IMR-90 (cell line): ENCODE results near the gene AKT2. TPM values are rescaled to one million over a fixed set of nuclear protein-coding genes. Genes with fewer than 3 reads are reported as not detected.

Experiments
- ATAC-seq: fragments of 200-7000 bp; cut with Tn5 transposase; 2 replicates; pipeline ENCODE4 v1.9.1; 2020; ENCODE audit warnings: low read depth, mild to moderate bottlenecking, moderate library complexity
- BruUV-seq: library from RNA; stranded (reverse); fragments of 400-500 nt; replicated peaks from 2 replicates; lab custom pipeline; 2021; lab: Mats Ljungman, UMichigan
- CTCF ChIA-PET: fragments of 300-600 bp; formaldehyde crosslinking; extraction: SDS; loops from one replicate; lab custom pipeline; 2021; ENCODE audit warnings: antibody characterized with exemption; lab: Yijun Ruan, JAX
- POLR2A ChIA-PET: fragments of 300-600 bp; sonication (Branson Sonifier 250); formaldehyde crosslinking; loops from one replicate; lab custom pipeline; 2022; ENCODE audit warnings: antibody characterized with exemption; ENCODE audit not compliant: unreplicated experiment; lab: Charles Lee
- DNase-seq: peaks from one replicate; pipeline ENCODE4 v3.0.0; 2013
- H2AFZ ChIP-seq: replicated peaks from 2 replicates; pipeline ENCODE3; 2013; ENCODE audit warnings: low read length, mild to moderate bottlenecking; ENCODE audit not compliant: poor library complexity
- H2AK5ac ChIP-seq: 2 replicates; pipeline ENCODE4 v1.6.1; 2013; ENCODE audit warnings: low read depth, low read length, inconsistent platforms
- H2AK9ac ChIP-seq: replicated peaks from 2 replicates; pipeline ENCODE3; 2013; ENCODE audit warnings: mild to moderate bottlenecking, low read depth, low read length, moderate library complexity; ENCODE audit not compliant: poor library complexity
- H2BK120ac ChIP-seq: 2 replicates; pipeline ENCODE4 v1.6.1; 2013; ENCODE audit warnings: low read depth, low read length, inconsistent platforms
- H2BK15ac ChIP-seq: 3 replicates; pipeline ENCODE4 v1.6.1; 2013; ENCODE audit warnings: low read depth, low read length, inconsistent platforms
- H2BK20ac ChIP-seq: 2 replicates; pipeline ENCODE4 v1.6.1; 2013; ENCODE audit warnings: low read depth, mild to moderate bottlenecking, inconsistent platforms, low read length, moderate library complexity
- H2BK5ac ChIP-seq: 2 replicates; pipeline ENCODE4 v1.6.1; 2013; ENCODE audit warnings: mild to moderate bottlenecking, low read depth, low read length, inconsistent platforms; ENCODE audit not compliant: poor library complexity, severe bottlenecking
- H3K14ac ChIP-seq: replicated peaks from 2 replicates; pipeline ENCODE4 v1.6.1; 2013; ENCODE audit warnings: low read depth, low read length, inconsistent platforms
- H3K18ac ChIP-seq: 2 replicates; pipeline ENCODE4 v1.6.1; 2013; ENCODE audit warnings: low read depth, low read length, control low read depth
- H3K23ac ChIP-seq: 2 replicates; pipeline ENCODE4 v1.6.1; 2013; ENCODE audit warnings: low read depth, low read length, inconsistent platforms
- H3K27ac ChIP-seq: 2 replicates; pipeline ENCODE4 v1.5.1; 2013; ENCODE audit warnings: mild to moderate bottlenecking, control low read depth, low read length; ENCODE audit not compliant: insufficient read depth
- H3K27me3 ChIP-seq: 2 replicates; pipeline ENCODE4 v1.6.1; 2013; ENCODE audit warnings: low read length; ENCODE audit not compliant: control insufficient read depth, insufficient read depth
- H3K36me3 ChIP-seq: 2 replicates; pipeline ENCODE4 v1.6.1; 2013; ENCODE audit warnings: low read length, mixed read lengths; ENCODE audit not compliant: control insufficient read depth, insufficient read depth
- H3K4ac ChIP-seq: 2 replicates; pipeline ENCODE4 v1.6.1; 2013; ENCODE audit warnings: low read depth, low read length, inconsistent platforms
- H3K4me1 ChIP-seq: 2 replicates; pipeline ENCODE4 v1.6.1; 2013; ENCODE audit warnings: low read length, mixed read lengths; ENCODE audit not compliant: control insufficient read depth, insufficient read depth
- H3K4me2 ChIP-seq: 2 replicates; pipeline ENCODE4 v1.6.1; 2013; ENCODE audit warnings: low read depth, mild to moderate bottlenecking, control low read depth, low read length, moderate library complexity
- H3K4me3 ChIP-seq: 2 replicates; pipeline ENCODE4 v1.5.1; 2013; ENCODE audit warnings: low read depth, mild to moderate bottlenecking, control low read depth, low read length, moderate library complexity; ENCODE audit not compliant: insufficient read depth
- H3K56ac ChIP-seq: 2 replicates; pipeline ENCODE4 v1.6.1; 2013; ENCODE audit warnings: low read length, inconsistent platforms; ENCODE audit not compliant: insufficient read depth; ENCODE audit errors: extremely low read depth
- H3K79me1 ChIP-seq, 2 experiments: 2 replicates each; pipeline ENCODE4 v1.6.1; 2013; ENCODE audit warnings: low read length in 2 of 2, inconsistent platforms in 1 of 2, low read depth in 1 of 2
- H3K9ac ChIP-seq: 2 replicates; pipeline ENCODE4 v1.6.1; 2013; ENCODE audit warnings: low read depth, low read length, control low read depth
- H3K9me1 ChIP-seq: 2 replicates; pipeline ENCODE4 v1.6.1; 2013; ENCODE audit warnings: low read length, inconsistent platforms; ENCODE audit not compliant: insufficient read depth
- H3K9me3 ChIP-seq: 2 replicates; pipeline ENCODE4 v1.6.1; 2013; ENCODE audit warnings: low read length; ENCODE audit not compliant: control insufficient read depth, insufficient read depth
- H4K20me1 ChIP-seq: 2 replicates; pipeline ENCODE4 v1.6.1; 2013; ENCODE audit warnings: low read length, inconsistent platforms; ENCODE audit not compliant: insufficient read depth
- H4K5ac ChIP-seq: 2 replicates; pipeline ENCODE4 v1.6.1; 2013; ENCODE audit warnings: mild to moderate bottlenecking, low read depth, low read length, control low read depth
- H4K8ac ChIP-seq, 2 experiments: 2 replicates each; pipeline ENCODE4 v1.6.1; 2013; ENCODE audit warnings: low read depth in 2 of 2, low read length in 2 of 2, control low read depth in 1 of 2, inconsistent platforms in 1 of 2
- H4K91ac ChIP-seq: 2 replicates; pipeline ENCODE4 v1.6.1; 2013; ENCODE audit warnings: low read depth, low read length, inconsistent platforms; ENCODE audit not compliant: insufficient read depth
- BHLHE40 ChIP-seq: fragments of 150-350 bp; IDR thresholded peaks from 2 replicates; pipeline ENCODE4 v1.6.1; 2016; ENCODE audit warnings: mild to moderate bottlenecking, low read depth, low read length
- CEBPB ChIP-seq: IDR thresholded peaks from 2 replicates; pipeline ENCODE4 v1.6.1; 2012; ENCODE audit warnings: low read depth, low read length, improper control_type of control experiment
- CHD1 ChIP-seq: IDR thresholded peaks from 2 replicates; pipeline ENCODE4 v1.6.1; 2012; ENCODE audit warnings: low read depth, low read length, improper control_type of control experiment
- CTCF ChIP-seq: conservative IDR thresholded peaks from 2 replicates; pipeline ENCODE4 v1.5.1; 2012; ENCODE audit warnings: mild to moderate bottlenecking, low read depth, low read length, improper control_type of control experiment
- ELK1 ChIP-seq: fragments of 150-350 bp; IDR thresholded peaks from 2 replicates; pipeline ENCODE4 v1.6.1; 2016; ENCODE audit warnings: low read depth, mild to moderate bottlenecking, low read length, moderate library complexity, borderline replicate concordance
- FOS ChIP-seq: fragments of 150-350 bp; IDR thresholded peaks from 2 replicates; pipeline ENCODE4 v1.6.1; 2016; ENCODE audit warnings: low read depth, low read length
- MAFK ChIP-seq: IDR thresholded peaks from 2 replicates; pipeline ENCODE4 v1.6.1; 2012; ENCODE audit warnings: low read depth, low read length, improper control_type of control experiment
- MAZ ChIP-seq: IDR thresholded peaks from 2 replicates; pipeline ENCODE4 v1.6.1; 2012; ENCODE audit warnings: low read depth, mild to moderate bottlenecking, low read length, improper control_type of control experiment, moderate library complexity, borderline replicate concordance
- MXI1 ChIP-seq: IDR thresholded peaks from 2 replicates; pipeline ENCODE4 v1.6.1; 2012; ENCODE audit warnings: low read depth, mild to moderate bottlenecking, low read length, moderate library complexity, borderline replicate concordance
- NFE2L2 ChIP-seq: fragments of 150-350 bp; IDR thresholded peaks from 2 replicates; pipeline ENCODE4 v1.6.1; 2016; ENCODE audit warnings: low read depth, mild to moderate bottlenecking, low read length
- POLR2A ChIP-seq: IDR thresholded peaks from 2 replicates; pipeline ENCODE4 v1.6.1; 2012; ENCODE audit warnings: mild to moderate bottlenecking, low read depth, low read length
- RAD21 ChIP-seq: IDR thresholded peaks from 2 replicates; pipeline ENCODE4 v1.6.1; 2012; ENCODE audit warnings: low read length, improper control_type of control experiment
- RCOR1 ChIP-seq: IDR thresholded peaks from 2 replicates; pipeline ENCODE4 v1.6.1; 2012; ENCODE audit warnings: mild to moderate bottlenecking, low read length, improper control_type of control experiment; ENCODE audit not compliant: insufficient replicate concordance
- RFX5 ChIP-seq: IDR thresholded peaks from 2 replicates; pipeline ENCODE4 v1.8.0; 2012; ENCODE audit warnings: low read depth, mild to moderate bottlenecking, low read length, moderate library complexity
- SMC3 ChIP-seq: fragments of 150-350 bp; IDR thresholded peaks from 2 replicates; pipeline ENCODE4 v1.6.1; 2016; ENCODE audit warnings: low read depth, mild to moderate bottlenecking, antibody characterized with exemption, low read length, moderate library complexity
- USF2 ChIP-seq: fragments of 150-350 bp; IDR thresholded peaks from 2 replicates; pipeline ENCODE4 v1.6.1; 2017; ENCODE audit warnings: mild to moderate bottlenecking, antibody characterized with exemption, low read length, low read depth
- WGBS, 2 experiments: methylation state at CpG; one replicate each; pipeline versions ENCODE4 v1.1.5 to v1.1.7; 2013; ENCODE audit warnings: missing lambda C conversion rate in 2 of 2; ENCODE audit not compliant: insufficient read length in 1 of 2; ENCODE audit errors: extremely low coverage in 2 of 2; 5-methylcytosine and 5-hydroxymethylcytosine counted together
- dilution Hi-C: fragments of 300-500 bp; cut with HindIII; formaldehyde crosslinking; loops from one replicate; pipeline ENCODE4 v1.14.3; 2018; ENCODE audit warnings: low sequenced_read_pairs; ENCODE audit not compliant: unreplicated experiment
- in situ Hi-C: fragments of 300-500 bp; cut with MboI; formaldehyde crosslinking; loops from 3 replicates; pipeline ENCODE4 v1.14.3; 2019; ENCODE audit warnings: low sequenced_read_pairs, inconsistent platforms, mixed read lengths
- intact Hi-C: fragments of 100-400 bp; cut with micrococcal nuclease; formaldehyde crosslinking; loops from 2 replicates; pipeline ENCODE4 v1.10.0; 2022
- polyA plus RNA-seq, 3 experiments: library from polyadenylated mRNA; depleted of rRNA; stranded (reverse); fragments of >200 nt; gene quantifications; 2 replicates each; pipeline ENCODE4 v1.2.3, GENCODE V29; 2012; ENCODE audit warnings: low replicate concordance in 1 of 3
- total RNA-seq: library from RNA; depleted of rRNA; stranded (reverse); fragments of >200 nt; gene quantifications from 2 replicates; pipeline ENCODE4 v1.2.3, GENCODE V29; 2012

The AKT2 gene
- total and polyA plus RNA-seq, 2 of the 4 experiments (the other 2 are of a cell fraction), result 61.5 to 104 TPM

GRCh38 chr19:40265763-40266099, 19.4 kb downstream of the AKT2 start:
- ChIA-PET CTCF (no interaction called here), POLR2A (no interaction called here)
- H3K27me3 ChIP-seq, result no peaks in the 10 kb centered on the region
- H3K27ac ChIP-seq, result no peak overlapping the region
- H4K5ac ChIP-seq, result no peak overlapping the region
- dilution Hi-C loops, result no loop called here
- ATAC-seq, result no peak
- no peak for TF ChIP-seq CEBPB
- TF ChIP-seq RCOR1, result no peak
- TF ChIP-seq NFE2L2, result no peak
- no peak for TF ChIP-seq BHLHE40
- TF ChIP-seq MAZ, result no peak
- no peak for TF ChIP-seq RAD21
- TF ChIP-seq FOS, result no peak
- TF ChIP-seq CHD1, result no peak
- no peak for TF ChIP-seq USF2
- no peak for TF ChIP-seq CTCF
- no peak for TF ChIP-seq SMC3
- TF ChIP-seq RFX5, result no peak
- no peak for TF ChIP-seq MXI1
- no peak for TF ChIP-seq POLR2A
- TF ChIP-seq MAFK, result no peak
- no peak for TF ChIP-seq ELK1
- H4K20me1 ChIP-seq, result peaks cover 81% of the 10 kb centered on the region
- H3K4me2 ChIP-seq, result no peak overlapping the region
- no peak overlapping the region for H3K23ac ChIP-seq
- no peak overlapping the region for H3K18ac ChIP-seq
- no peak overlapping the region for H2AK9ac ChIP-seq
- H3K9me1 ChIP-seq, result peaks cover 23% of the 10 kb centered on the region
- H3K4me3 ChIP-seq, result no peak overlapping the region
- H2BK120ac ChIP-seq, result no peak overlapping the region
- in situ Hi-C loops, result no loop called here
- no peak overlapping the region for H2AK5ac ChIP-seq
- intact Hi-C loops, result no loop called here
- H3K4me1 ChIP-seq, result peaks cover 5% of the 10 kb centered on the region
- DNase-seq, result no peak
- H3K9ac ChIP-seq, result no peak overlapping the region
- no TSS peak for BruUV-seq
- H2BK5ac ChIP-seq, result no peak overlapping the region
- H3K14ac ChIP-seq, result no peak overlapping the region
- no peak overlapping the region for H4K8ac ChIP-seq
- H2BK20ac ChIP-seq, result no peak overlapping the region
- H4K91ac ChIP-seq, result no peak overlapping the region
- H2BK15ac ChIP-seq, result no peak overlapping the region
- no peak overlapping the region for H3K56ac ChIP-seq
- no peaks in the 10 kb centered on the region for H3K9me3 ChIP-seq
- peaks cover 20 to 95% of the 10 kb centered on the region in 2 experiments for H3K79me1 ChIP-seq
- WGBS, 2 experiments, result 100% methylated on average over 1 of the region's 6 CpGs; no CpG with 5 or more reads in 1 of the 2 experiments
- no peak overlapping the region for H2AFZ ChIP-seq
- peaks cover 29% of the 10 kb centered on the region for H3K36me3 ChIP-seq
- H3K4ac ChIP-seq, result no peak overlapping the region
